HG03558 (cell line): ENCODE measurements around the gene LEPR.
"Not testable (repeated sequence)": the region's sequence is repeated elsewhere in the genome, so short reads cannot be mapped to it uniquely, and the experiment has no call there.

Source experiments
- ATAC-seq: cut with Tn5 transposase; IDR thresholded peaks from one replicate; pipeline ENCODE4 v1.9.1; 2021; ENCODE audit warnings: moderate number of reproducible peaks; ENCODE audit not compliant: unreplicated experiment; ENCODE audit errors: extremely low read depth

LEPR gene, protein sequence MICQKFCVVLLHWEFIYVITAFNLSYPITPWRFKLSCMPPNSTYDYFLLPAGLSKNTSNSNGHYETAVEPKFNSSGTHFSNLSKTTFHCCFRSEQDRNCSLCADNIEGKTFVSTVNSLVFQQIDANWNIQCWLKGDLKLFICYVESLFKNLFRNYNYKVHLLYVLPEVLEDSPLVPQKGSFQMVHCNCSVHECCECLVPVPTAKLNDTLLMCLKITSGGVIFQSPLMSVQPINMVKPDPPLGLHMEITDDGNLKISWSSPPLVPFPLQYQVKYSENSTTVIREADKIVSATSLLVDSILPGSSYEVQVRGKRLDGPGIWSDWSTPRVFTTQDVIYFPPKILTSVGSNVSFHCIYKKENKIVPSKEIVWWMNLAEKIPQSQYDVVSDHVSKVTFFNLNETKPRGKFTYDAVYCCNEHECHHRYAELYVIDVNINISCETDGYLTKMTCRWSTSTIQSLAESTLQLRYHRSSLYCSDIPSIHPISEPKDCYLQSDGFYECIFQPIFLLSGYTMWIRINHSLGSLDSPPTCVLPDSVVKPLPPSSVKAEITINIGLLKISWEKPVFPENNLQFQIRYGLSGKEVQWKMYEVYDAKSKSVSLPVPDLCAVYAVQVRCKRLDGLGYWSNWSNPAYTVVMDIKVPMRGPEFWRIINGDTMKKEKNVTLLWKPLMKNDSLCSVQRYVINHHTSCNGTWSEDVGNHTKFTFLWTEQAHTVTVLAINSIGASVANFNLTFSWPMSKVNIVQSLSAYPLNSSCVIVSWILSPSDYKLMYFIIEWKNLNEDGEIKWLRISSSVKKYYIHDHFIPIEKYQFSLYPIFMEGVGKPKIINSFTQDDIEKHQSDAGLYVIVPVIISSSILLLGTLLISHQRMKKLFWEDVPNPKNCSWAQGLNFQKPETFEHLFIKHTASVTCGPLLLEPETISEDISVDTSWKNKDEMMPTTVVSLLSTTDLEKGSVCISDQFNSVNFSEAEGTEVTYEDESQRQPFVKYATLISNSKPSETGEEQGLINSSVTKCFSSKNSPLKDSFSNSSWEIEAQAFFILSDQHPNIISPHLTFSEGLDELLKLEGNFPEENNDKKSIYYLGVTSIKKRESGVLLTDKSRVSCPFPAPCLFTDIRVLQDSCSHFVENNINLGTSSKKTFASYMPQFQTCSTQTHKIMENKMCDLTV

DNA sequence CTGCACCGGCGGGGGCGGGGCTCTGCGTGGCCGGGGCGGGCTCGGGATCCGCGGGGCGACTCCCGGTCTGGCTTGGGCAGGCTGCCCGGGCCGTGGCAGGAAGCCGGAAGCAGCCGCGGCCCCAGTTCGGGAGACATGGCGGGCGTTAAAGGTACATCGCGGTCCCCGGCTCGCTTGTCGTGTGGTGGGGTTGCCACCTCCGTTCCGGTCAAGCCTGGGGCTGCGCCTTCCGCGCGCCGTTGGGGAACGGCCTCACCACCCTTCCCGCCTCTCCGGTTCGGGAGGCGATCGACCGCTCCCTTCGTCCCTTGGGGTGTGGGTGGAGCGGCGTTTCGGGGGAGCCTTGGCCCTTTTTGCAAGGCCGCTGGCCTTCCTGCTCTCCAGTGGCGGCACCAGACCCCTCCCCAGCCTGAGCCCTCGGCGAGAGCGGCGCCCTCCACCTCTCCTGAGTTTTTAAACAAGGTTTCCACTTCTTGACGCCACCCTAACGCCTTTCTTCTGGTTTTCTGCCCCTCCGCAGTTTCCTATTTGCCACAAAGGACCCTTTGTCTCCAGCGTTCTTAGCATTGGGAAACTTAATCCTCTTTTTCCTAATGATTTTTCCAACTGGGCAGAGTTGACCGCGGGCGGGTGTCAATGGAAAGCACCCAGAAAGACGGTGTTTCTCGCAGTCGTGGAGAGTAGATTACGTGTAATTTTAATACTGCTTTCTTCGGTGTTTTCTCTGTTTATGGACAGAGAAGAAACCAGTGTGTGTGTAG lies at the start of gene LEPR, which contains the start of gene LEPROT:
LEPR (plus strand) TSS at position 79 of the 761 bp plus-strand sequence. CDS start 144,898 bp downstream, outside the sequence.
LEPROT (plus strand) TSS at position 79 of the 761 bp plus-strand sequence; CDS start at position 136, 57 bp downstream.
- peak; percentile 15 for ATAC-seq

DNA sequence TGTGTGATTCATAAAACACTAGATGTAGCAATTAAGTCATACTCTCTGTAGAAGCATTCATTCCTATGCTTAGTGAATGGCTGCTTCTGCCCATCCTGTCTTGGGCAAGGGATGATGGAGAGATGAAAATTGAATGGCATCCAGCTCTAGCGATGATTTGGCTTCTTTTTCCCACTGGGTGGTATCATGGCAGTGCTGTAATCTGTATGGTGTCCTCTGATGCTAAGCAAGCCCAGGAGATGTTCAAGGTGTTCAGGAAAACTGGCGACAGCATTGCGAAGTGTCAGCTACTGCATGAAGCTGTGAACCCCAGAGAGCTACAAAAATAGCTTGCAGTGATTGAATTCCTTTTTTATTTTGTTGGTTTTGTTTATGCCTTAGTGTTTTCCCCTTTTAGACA lies 48.9 kb upstream of the LEPR start:
- ATAC-seq: no peak

DNA sequence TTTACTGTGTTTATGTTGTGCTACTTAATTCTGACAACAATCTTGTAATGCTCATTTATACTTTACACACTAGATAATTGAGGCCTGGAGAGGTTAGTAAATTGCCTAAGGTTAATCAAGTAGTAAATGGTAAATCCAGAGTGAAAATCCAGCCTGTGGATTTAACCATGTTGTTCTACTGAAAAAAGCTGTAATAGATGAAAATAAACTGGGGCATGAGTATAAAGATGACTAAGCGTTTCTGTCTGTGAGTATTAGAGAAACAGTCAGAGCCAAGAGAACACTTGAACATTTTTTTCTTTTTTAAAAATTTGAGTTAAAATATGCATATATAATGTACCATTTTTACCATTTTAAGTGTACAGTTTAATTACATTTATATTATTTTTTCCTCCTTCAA lies 47.9 kb upstream of the LEPR start:
- no peak for ATAC-seq

DNA sequence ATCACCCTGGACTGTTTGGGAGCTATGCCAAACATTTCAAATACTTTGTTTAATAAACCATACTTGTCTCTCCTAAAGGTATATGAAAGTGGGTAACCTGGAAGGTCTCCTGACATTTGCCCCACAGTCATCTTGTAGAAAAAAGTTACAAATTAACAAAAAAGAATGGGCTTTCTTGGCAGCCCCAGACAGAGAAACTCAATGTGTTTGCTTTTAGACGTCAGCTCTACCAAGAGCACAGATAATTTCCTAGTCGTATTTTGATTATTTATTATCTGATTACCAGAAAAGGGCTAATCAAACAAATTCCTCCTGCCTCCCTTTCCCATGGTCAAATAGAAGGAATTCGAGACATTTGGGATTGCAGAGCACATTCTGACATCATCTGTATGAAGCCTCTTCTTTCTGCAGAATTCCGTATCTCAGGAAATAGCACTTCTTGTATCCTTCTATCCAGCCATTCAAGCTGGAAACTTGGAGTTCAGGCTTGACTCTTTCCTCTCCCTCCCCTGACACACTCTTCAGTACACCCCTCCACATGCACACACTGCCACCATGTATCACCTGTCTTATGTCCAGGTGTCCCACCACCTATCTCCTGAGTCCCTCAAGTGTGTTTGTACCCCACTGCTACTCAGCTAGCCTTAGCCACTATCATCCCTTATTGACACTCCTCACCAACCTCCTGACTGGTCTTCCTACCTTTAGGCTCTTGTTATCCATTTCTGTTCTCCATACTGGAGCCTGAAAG lies 42.8 kb upstream of the LEPR start:
- ATAC-seq: no peak

DNA sequence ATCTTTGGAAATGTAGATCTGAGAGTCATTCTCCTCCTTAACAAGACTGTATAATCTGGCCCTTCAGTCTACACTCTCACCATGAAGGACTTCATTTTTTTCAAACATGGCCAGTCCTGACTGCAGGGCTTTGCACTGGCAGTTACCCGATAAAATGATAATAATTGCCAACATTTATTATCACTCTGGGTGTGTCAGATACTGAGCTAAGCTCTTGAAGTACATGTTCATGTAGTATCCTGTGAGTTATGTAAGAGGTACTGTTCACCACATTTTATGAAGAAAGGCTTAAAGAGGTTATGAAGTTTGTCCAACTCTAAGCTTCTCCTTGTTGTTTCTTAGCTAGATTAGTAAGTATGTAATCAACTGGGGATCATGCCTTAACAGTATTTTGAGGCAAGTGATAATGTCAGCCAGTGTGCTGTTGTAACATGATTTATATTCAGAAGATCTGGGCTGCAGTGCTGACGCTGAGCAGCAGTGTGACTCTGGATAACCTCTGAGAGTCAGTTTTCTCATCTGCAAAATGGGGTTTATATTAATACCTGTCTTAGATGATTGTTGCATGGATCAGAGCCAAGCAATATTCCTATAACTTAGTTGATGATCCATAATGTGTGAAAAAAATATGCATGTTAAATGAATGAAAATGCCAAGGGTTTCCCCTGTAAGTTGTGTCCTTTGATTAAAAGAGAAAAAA lies 42.1 kb upstream of the LEPR start:
- ATAC-seq: no peak

DNA sequence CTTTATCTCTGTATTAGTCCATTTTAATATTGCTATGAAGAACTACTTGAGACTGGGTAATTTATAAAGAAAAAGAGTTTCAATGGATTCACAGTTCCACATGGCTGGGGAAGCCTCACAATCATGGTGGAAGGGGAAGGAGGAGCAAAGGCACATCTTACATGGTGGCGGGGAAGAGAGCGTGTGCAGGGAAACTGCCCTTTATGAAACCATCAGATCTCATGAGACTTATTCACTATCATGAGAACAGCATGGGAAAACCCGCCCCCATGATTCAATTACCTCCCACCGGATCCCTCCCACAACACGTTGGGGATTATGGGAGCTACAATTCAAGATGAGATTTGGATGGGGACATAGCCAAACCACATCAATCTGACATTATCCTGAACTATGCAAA lies 36.0 kb upstream of the LEPR start:
- not testable (repeated sequence) for ATAC-seq

DNA sequence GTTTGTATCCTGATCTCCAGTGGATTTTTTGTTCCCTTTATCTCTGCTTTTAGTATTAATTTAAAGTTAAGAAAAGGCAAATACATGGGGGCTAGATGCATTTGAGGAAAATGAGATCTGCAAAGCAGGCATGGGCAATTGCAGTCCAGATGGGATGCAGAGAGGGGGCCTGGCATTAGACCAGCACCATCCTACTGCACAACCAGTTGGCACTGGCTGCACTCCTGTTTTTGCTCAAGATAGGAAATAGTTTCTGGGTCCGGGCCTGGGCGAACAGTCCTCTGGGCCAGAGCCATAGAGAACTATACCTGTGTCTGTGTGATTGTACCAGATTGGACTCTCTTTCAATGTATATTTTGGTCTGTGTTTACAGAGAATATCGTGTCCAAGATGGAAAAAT lies 34.0 kb upstream of the LEPR start:
- ATAC-seq: no peak

DNA sequence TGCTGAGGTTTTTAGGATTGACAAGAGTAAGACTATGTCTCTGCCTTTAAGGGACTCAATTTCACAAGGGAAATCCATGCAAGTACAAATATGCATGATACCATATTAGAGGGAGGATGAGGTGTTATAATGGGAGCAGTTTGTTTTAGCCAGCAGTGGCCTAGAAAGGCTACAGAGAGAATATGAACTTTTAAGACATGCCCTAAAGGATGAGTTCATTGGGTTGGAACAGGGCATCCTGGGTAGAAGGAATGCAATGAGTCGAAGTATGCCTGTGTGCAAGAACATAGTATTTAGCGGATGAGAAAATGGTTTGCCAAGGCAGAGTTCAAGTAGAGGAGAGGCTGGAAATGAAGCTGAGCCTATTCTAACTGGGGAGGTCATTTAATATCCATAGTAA lies 32.6 kb upstream of the LEPR start:
- no peak for ATAC-seq

DNA sequence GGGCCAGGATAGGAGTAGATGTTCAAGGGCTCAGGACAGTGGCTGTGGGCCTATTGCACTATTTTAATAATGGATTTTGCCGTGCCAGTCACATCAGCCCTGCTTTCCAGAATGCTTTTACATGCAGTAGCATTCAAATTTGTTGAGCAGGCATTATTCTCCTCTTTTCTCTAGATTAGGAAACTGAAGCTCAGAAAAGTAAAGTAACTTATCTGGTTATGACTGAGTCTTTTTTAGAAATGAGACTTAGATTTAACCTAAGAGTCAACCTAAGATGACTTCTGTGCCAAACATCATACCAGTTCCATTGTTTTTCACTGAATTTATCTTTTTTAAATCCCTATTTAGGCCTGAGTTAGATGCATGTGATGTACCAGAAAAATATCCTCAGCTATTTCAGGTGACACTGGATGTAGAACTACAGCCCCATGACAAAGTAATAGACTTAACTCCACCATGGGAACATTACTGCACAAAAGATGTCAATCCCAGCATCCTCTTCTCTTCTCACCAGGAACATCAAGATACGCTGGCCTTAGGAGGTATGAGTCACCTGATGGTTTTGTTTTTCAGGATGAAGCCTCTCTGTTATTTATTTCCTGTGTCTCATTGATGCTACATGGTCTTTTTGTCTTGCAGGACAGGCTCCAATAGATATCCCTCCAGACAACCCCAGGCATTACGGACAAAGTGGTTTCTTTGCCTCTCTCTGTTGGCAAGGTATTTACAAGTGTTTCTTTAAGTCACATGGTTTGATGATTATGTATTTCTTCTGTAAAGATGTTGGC lies 31.4 kb upstream of the LEPR start:
- no peak for ATAC-seq

DNA sequence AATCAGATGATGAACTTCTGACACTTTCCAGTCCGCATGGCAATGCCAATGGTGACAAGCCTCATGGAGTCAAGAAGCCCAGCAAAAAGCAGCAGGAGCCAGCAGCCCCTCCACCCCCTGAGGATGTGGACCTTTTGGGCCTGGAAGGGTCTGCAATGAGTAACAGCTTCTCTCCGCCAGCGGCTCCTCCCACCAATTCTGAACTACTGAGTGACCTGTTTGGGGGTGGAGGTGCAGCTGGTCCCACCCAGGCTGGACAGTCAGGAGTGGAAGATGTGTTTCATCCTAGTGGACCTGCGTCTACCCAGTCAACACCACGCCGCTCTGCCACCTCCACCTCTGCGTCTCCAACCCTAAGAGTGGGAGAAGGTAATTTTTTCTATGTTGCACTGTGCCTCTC lies 28.0 kb upstream of the LEPR start:
- no peak for ATAC-seq

DNA sequence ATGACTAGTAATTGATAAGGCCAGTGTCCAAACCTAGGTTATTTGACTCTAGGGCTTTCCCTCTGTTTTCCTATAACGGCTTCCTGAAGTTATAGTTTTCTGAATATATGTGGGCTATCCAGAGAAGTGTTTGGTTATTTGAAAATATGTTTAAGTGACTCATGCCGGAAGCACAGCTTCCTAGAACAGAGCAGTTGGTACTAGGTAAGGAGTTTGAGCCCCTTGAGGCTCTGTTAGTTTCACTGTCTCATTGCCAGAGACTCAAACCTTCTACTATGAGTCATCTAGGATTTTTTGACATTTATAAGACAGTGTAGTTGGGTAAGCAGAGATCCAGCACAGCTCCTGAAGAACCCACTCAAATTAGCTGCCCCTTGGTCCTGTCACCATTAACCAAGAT lies 27.1 kb upstream of the LEPR start:
- peak; percentile 99 for ATAC-seq

DNA sequence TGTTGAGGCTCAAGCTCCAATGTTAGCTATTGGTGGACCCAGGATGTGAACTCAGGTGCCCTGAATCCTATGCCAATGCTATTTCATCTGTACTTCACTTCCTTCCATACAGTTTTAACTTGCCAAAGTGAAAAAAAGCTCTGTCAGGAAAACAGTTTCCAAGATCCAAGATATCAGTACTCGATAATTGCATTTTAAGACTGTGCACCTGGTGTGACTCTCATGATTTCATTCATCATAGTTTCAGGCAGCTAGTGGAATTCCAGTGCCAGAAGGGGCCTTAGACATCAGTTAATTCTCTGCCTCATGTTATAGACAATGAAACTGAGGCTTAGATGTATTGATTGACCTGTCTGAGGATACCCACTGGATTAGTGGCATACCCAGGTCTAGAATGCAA lies 26.5 kb upstream of the LEPR start:
- no peak for ATAC-seq

DNA sequence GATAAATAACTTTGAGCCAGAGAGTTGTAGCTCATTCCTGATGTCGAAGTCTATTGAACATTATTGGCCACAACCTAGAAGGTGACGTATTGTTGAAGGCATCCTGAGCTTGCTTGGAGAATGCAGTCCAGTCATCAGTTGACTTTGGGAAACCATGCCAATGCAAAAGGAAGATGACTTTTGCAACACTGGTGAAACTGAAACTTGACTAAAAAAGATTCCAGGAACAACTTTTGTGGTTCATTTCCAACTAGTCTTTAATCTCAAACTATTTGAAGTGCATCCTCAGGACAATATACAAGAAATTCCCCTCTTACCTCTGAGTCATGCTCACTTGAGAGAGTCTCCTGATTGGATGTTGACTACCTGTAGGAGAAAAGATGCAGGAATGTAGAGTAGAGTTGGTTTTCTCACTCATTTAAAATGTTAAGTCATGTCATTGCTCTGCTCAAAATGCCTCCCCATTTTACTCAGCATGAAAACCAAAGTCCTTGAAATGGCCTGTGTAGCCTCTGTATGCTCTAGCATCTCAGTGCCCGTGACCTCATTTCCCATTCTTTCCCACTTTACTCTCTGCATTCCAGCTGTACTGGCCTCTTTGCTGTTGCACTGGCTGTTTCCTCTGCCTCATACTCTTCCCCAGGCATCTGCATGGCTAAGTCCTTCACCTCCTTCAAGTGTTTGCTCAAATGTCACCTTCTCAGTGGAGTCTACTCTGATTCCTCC lies 24.4 kb upstream of the LEPR start:
- ATAC-seq: no peak

DNA sequence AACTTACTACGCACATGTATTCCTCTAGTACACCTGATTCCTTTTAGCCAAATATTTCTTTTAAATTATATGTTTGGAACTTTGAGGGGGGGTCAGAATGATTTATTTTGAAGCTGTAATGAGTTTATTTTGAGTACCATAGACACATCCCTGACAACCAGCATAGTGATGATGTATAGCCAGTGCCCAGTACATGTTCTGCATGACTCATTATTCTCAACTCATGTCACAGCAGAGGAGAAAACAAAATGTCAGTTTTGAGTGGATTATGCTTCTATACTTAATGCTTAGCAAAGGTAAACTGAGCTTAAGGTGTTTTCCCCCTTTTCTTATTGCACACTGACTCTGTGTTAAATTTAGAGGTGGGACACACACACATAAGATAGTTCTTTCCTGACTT lies 22.4 kb upstream of the LEPR start:
- ATAC-seq: no peak

DNA sequence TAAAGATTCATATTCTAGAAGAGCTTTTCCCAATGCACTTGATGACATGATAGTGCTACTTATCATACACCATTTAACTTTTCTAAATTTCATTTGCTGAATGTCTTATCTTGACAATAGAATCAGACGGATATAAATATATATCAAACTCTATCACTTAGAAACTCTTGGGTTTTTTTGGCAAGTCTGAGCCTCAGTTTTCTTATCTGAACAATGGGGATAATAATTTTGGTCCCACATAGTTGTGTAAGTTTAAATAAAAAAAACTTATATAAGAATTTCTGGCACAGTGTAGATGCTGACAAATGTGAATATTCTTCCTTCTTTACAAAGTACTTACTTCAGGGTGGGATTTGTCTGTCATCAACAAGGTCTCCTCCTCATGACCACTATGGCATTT lies 21.5 kb upstream of the LEPR start:
- ATAC-seq: no peak

DNA sequence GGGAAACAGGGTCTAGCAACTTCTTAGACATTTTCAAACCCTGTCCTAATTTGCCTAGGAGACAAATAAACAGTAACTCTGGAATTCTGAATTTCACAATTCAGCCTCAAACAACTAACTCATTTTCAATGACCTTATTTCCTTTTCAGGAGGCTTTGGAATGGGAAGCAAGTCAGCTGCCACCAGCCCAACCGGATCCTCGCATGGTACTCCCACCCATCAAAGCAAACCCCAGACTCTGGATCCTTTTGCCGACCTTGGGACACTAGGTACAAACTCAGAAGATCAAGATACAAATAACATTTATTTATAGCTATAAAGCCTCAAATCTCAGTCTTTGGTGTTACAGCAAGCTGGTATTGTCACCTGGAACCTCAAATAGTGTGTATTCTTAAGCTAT lies 18.9 kb upstream of the LEPR start:
- ATAC-seq: no peak

DNA sequence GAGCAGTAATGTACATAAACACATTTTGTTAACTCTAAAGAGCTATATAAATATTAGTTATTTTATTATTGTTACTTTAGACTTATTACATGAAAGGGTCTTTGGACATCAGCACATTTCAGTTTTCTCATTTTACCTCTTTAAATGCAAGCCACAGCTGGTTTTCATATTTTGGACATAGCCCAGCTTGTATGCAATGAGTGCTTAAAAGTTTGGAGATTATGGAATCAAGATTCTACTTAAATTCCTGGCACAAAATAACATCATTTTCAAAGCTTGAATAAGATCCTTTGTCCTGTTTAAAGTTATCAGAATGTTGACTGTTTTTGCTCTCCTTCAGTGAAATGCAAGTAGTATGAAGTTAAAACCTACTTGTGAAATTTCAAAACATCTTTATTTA lies 15.5 kb upstream of the LEPR start:
- no peak for ATAC-seq
